ENCODE results near the gene PASK. TPM values are rescaled to one million over a fixed set of nuclear protein-coding genes. Genes with fewer than 3 reads are reported as not detected.

Gene PASK
- total and polyA plus RNA-seq, 2 of the 4 experiments (the other 2 are of a cell fraction), result 4.1 TPM

DNA sequence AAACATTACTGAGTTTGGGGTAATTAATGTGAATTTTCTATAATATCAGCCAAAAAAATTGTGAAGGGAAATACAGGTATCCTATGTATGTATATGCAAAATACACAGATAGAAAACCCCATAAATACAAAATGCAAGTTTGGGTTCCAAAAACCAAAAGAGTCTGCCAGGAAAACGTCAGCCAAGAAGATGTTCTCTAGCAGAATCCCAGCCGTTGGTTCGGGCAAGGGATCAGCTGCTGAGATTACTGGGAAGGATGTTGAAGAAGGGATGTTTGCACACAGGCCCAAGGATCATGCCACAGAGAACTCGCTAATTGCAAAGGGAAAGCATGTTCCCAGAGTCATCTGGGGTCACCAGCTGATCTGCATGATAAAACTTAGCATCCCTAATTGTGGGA lies 29.7 kb upstream of the PASK start:
- no peak overlapping the region for H2BK5ac ChIP-seq (ENCODE audit: low read depth, low read length, poor library complexity, severe bottlenecking)
- no peak overlapping the region for H2AFZ ChIP-seq (replicated peaks; ENCODE audit: low read length, poor library complexity)
- WGBS, 2 experiments (ENCODE audit: extremely low coverage in 2 of 2, insufficient read length in 1 of 2), result 56% methylated on average over 4 of the region's 4 CpGs; no CpG with 5 or more reads in 1 of the 2 experiments
- no peak overlapping the region for H3K4me2 ChIP-seq (ENCODE audit: low read depth, low read length)
- in situ Hi-C loops (cut with MboI; ENCODE audit: low sequenced_read_pairs), result no loop called here
- H3K56ac ChIP-seq (ENCODE audit: extremely low read depth, insufficient read depth, low read length), result no peak overlapping the region
- no peak overlapping the region for H4K5ac ChIP-seq (ENCODE audit: low read depth, low read length)
- no peak overlapping the region for H4K8ac ChIP-seq (ENCODE audit: low read depth in 2 of 2, low read length in 2 of 2)
- H3K36me3 ChIP-seq (ENCODE audit: control insufficient read depth, insufficient read depth, low read length), result peaks cover 19% of the 10 kb centered on the region
- H3K9me1 ChIP-seq (ENCODE audit: insufficient read depth, low read length), result peaks cover 3% of the 10 kb centered on the region; the same call in 1 of the 2 replicates
- no peak overlapping the region for H3K27ac ChIP-seq (ENCODE audit: insufficient read depth, low read length)
- H3K9ac ChIP-seq (ENCODE audit: low read depth, low read length), result no peak overlapping the region
- no peaks in the 10 kb centered on the region for H3K79me1 ChIP-seq (ENCODE audit: low read depth in 1 of 2, low read length in 2 of 2)
- dilution Hi-C loops (cut with HindIII; ENCODE audit: low sequenced_read_pairs, unreplicated experiment), result no loop called here
- no peak overlapping the region for H2AK9ac ChIP-seq (replicated peaks; ENCODE audit: low read depth, low read length, poor library complexity)
- H3K9me3 ChIP-seq (ENCODE audit: control insufficient read depth, insufficient read depth, low read length), result no peaks in the 10 kb centered on the region
- H3K23ac ChIP-seq (ENCODE audit: low read depth, low read length), result no peak overlapping the region
- no TSS peak for BruUV-seq (replicated peaks)
- no peak overlapping the region for H2BK15ac ChIP-seq (ENCODE audit: low read depth, low read length)
- no peaks in the 10 kb centered on the region for H3K27me3 ChIP-seq (ENCODE audit: control insufficient read depth, insufficient read depth, low read length)
- no peak overlapping the region for H2AK5ac ChIP-seq (ENCODE audit: low read depth, low read length)
- no peaks in the 10 kb centered on the region for H3K4me1 ChIP-seq (ENCODE audit: control insufficient read depth, insufficient read depth, low read length)
- DNase-seq (no peak), ATAC-seq (ENCODE audit: low read depth) (no peak)
- H2BK120ac ChIP-seq (ENCODE audit: low read depth, low read length), result no peak overlapping the region
- H4K91ac ChIP-seq (ENCODE audit: insufficient read depth, low read depth, low read length), result no peak overlapping the region
- ChIA-PET CTCF (no interaction called here), POLR2A (ENCODE audit: unreplicated experiment) (no interaction called here)
- H3K14ac ChIP-seq (replicated peaks; ENCODE audit: low read depth, low read length), result no peak overlapping the region
- no peak overlapping the region for H3K4me3 ChIP-seq (ENCODE audit: insufficient read depth, low read depth, low read length)
- no peaks in the 10 kb centered on the region for H4K20me1 ChIP-seq (ENCODE audit: insufficient read depth, low read length)
- TF ChIP-seq, protein P1, sequence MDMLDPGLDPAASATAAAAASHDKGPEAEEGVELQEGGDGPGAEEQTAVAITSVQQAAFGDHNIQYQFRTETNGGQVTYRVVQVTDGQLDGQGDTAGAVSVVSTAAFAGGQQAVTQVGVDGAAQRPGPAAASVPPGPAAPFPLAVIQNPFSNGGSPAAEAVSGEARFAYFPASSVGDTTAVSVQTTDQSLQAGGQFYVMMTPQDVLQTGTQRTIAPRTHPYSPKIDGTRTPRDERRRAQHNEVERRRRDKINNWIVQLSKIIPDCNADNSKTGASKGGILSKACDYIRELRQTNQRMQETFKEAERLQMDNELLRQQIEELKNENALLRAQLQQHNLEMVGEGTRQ (IDR thresholded peaks at IDR 0.05; ENCODE audit: low read depth, low read length), result no peak
- TF ChIP-seq POLR2A (IDR thresholded peaks at IDR 0.05; ENCODE audit: low read depth, low read length), result no peak
- no peak for TF ChIP-seq MAFK (IDR thresholded peaks at IDR 0.05; ENCODE audit: low read depth, low read length)
- no peak for TF ChIP-seq MAZ (IDR thresholded peaks at IDR 0.05; ENCODE audit: borderline replicate concordance, low read depth, low read length)
- no peak for TF ChIP-seq SMC3 (IDR thresholded peaks at IDR 0.05; ENCODE audit: low read depth, low read length)
- TF ChIP-seq FOS (IDR thresholded peaks at IDR 0.05; ENCODE audit: low read depth, low read length), result no peak
- no peak for TF ChIP-seq CEBPB (IDR thresholded peaks at IDR 0.05; ENCODE audit: low read depth, low read length)
- TF ChIP-seq RAD21 (IDR thresholded peaks at IDR 0.05; ENCODE audit: low read length), result no peak
- no peak for TF ChIP-seq BHLHE40 (IDR thresholded peaks at IDR 0.05; ENCODE audit: low read depth, low read length)
- no peak for TF ChIP-seq RCOR1 (IDR thresholded peaks at IDR 0.05; ENCODE audit: insufficient replicate concordance, low read length)
- TF ChIP-seq MXI1 (IDR thresholded peaks at IDR 0.05; ENCODE audit: borderline replicate concordance, low read depth, low read length), result no peak
- TF ChIP-seq NFE2L2 (IDR thresholded peaks at IDR 0.05; ENCODE audit: low read depth, low read length), result no peak
- TF ChIP-seq, protein P2, sequence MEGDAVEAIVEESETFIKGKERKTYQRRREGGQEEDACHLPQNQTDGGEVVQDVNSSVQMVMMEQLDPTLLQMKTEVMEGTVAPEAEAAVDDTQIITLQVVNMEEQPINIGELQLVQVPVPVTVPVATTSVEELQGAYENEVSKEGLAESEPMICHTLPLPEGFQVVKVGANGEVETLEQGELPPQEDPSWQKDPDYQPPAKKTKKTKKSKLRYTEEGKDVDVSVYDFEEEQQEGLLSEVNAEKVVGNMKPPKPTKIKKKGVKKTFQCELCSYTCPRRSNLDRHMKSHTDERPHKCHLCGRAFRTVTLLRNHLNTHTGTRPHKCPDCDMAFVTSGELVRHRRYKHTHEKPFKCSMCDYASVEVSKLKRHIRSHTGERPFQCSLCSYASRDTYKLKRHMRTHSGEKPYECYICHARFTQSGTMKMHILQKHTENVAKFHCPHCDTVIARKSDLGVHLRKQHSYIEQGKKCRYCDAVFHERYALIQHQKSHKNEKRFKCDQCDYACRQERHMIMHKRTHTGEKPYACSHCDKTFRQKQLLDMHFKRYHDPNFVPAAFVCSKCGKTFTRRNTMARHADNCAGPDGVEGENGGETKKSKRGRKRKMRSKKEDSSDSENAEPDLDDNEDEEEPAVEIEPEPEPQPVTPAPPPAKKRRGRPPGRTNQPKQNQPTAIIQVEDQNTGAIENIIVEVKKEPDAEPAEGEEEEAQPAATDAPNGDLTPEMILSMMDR (conservative IDR thresholded peaks at IDR 0.05; ENCODE audit: low read depth, low read length), result no peak
- no peak for TF ChIP-seq RFX5 (IDR thresholded peaks at IDR 0.05; ENCODE audit: low read depth, low read length)
- TF ChIP-seq CHD1 (IDR thresholded peaks at IDR 0.05; ENCODE audit: low read depth, low read length), result no peak
- TF ChIP-seq, protein P3, sequence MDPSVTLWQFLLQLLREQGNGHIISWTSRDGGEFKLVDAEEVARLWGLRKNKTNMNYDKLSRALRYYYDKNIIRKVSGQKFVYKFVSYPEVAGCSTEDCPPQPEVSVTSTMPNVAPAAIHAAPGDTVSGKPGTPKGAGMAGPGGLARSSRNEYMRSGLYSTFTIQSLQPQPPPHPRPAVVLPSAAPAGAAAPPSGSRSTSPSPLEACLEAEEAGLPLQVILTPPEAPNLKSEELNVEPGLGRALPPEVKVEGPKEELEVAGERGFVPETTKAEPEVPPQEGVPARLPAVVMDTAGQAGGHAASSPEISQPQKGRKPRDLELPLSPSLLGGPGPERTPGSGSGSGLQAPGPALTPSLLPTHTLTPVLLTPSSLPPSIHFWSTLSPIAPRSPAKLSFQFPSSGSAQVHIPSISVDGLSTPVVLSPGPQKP (IDR thresholded peaks at IDR 0.05; ENCODE audit: borderline replicate concordance, low read depth, low read length), result no peak
- no peak overlapping the region for H3K4ac ChIP-seq (ENCODE audit: low read depth, low read length)
- no peak overlapping the region for H3K18ac ChIP-seq (ENCODE audit: low read depth, low read length)
- intact Hi-C loops (cut with micrococcal nuclease), result no loop called here
- no peak overlapping the region for H2BK20ac ChIP-seq (ENCODE audit: low read depth, low read length)

Measured in IMR-90 (cell line).